Measurements from ENCODE around the gene HYAL3.
"Not testable (repeated sequence)": the region's sequence is repeated elsewhere in the genome, so short reads cannot be mapped to it uniquely, and the experiment has no call there.

The HYAL3 gene

GRCh38 chr3:50292159-50293078 lies 6.8 kb downstream of the HYAL3 start, which contains the start of gene IFRD2:
Gene IFRD2 (minus strand): TSS chr3:50292429. CDS start chr3:50292274, 155 bp downstream.
- DNase-seq (ENCODE audit: extremely low read depth in 1 of 2, low read depth in 1 of 2): peak; percentile 93 to 94

DNA sequence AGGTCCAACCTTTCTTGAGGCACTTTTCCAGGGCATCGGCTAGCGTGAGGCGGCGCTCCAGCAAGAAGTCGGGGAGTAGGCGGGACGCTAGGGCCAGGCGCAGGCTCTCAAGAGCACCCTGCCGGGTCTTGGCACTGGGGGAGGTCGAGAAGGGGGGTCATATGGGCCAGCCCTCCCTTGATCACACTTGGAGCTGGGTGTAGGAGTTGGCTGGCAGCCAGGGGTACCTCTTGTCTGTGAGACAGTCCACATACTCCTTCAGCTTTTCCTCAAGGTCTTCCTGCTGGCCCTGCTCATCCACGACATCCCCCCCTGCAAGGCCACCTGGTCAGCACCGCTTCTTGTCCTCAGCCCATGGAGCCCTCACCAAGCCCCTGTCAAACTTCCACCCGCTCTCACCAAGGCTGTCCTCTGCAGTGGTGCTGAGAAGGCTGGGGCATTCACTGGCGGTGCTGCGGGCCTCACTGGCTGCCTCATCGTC lies 9.0 kb downstream of the HYAL3 start:
- DNase-seq (ENCODE audit: extremely low read depth in 1 of 2, low read depth in 1 of 2): no peak

GRCh38 chr3:50289130-50289529 lies 10.1 kb downstream of the HYAL3 start:
- no peak for DNase-seq (ENCODE audit: extremely low read depth in 1 of 2, low read depth in 1 of 2)

DNA sequence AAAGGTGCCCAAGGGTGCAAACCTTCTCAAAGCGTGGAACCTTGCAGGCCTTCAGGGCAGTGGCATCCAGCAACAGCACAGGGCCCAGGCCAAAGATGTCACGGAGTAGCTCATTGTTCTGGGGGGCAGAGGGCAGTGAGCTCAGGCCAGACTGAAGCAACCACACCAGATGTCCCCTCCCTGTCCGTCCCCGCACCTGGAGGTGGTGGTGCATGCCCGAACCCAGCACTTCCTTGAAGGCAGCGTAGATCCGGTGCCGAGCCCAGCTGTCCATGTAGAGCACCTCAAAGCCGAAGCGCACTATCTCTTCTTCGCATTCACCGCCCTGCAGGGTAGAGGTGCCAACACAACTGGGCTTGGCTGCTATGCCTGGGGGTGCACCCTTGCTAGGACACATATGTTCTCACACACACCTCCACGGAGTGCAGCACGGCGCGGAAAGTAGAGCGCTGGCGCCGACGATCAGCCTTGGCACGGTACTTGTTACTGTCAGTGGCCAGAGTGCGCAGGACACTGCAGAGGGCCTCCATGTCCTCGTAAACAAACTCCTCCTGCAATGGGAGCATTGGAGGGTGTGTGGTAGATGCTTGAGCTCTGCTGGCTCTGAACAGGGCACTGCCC lies 10.7 kb downstream of the HYAL3 start:
- no peak for DNase-seq (ENCODE audit: extremely low read depth in 1 of 2, low read depth in 1 of 2)

DNA sequence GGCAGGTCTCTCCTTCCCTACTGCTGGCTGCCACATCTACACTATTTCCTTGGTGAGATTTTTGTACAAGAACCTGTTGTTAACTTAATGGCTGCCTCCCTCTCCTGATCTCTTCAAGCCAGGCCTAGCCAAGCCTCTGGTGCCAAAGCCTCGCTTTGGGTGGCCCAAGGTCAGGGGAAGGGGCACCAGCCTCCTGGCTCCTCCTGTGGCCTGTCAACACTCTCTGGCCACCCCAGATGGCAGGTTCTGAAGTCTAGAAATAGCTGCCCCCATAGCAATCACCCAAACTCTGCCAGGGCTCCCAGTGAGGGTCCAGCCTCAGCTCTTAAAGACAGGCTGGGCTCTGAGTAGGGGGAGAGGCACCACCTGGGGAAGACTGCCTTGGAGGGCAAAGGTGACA lies 11.9 kb downstream of the HYAL3 start:
- no peak for DNase-seq (ENCODE audit: extremely low read depth in 1 of 2, low read depth in 1 of 2)

GRCh38 chr3:50286322-50287227 lies 12.6 kb downstream of the HYAL3 start:
- DNase-seq (ENCODE audit: extremely low read depth in 1 of 2, low read depth in 1 of 2): no peak

DNA sequence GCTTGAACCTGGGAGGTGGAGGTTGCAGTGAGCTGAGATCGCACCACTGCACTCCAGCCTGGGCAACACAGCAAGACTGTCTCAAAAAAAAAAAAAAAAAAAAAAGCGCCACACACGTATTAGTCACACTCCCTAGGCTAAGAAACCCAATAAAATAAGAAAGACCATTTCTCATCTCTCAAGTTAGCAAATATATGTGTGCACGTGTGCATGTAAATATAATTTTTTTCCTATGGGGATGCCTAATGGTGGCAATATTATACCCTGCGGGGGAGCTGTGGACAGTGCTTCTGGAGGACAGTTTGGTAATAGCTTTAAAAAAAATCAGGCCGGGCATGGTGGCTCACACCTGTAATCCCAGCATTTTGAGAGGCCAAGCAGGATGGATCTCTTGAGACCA lies 15.1 kb downstream of the HYAL3 start:
- DNase-seq (ENCODE audit: extremely low read depth in 1 of 2, low read depth in 1 of 2): not testable (repeated sequence)

DNA sequence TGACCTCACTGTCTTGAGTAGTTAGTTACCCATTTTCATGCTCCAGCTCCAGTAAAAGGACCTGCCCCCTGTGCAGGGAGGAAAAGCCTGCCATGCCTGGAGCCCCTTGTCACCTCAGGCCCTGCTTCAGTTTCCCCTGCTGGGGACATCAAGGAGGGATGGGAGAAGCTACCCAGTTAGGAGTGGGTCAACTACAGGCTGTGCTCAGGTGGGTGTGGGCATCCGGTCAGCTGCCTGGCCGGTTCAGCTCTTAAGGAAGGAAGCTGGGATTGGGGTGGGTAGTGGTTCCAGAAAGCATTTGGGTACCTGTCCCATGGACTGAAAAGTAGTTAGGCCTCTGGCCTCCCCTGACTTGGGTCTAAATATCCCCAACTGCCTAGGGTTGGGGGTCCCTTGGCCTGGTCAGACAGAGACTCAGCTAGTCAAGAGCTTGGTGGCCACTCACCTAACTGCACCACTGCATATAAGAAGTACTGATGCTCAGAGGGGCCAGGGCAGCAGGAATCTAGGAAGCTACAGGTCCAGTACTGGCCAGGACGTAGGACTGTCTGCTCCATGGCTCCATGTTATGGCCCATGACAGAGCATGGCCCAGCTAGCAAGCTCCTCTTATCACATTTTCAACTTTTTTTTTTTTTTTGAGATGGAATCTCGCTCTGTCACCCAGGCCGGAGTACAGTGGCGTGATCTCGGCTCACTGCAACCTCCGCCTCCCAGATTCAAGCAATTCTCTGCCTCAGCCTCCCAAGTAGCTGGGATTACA lies 19.8 kb downstream of the HYAL3 start:
- DNase-seq (ENCODE audit: extremely low read depth in 1 of 2, low read depth in 1 of 2): no peak

- no peak for DNase-seq (ENCODE audit: extremely low read depth in 1 of 2, low read depth in 1 of 2)
Measured at GRCh38 chr3:50278880-50279224, 20.4 kb downstream of the HYAL3 start, which contains the start of gene LSMEM2. Gene LSMEM2 (plus strand): TSS chr3:50279087. CDS start chr3:50279114, 27 bp downstream.

- DNase-seq (ENCODE audit: extremely low read depth in 1 of 2, low read depth in 1 of 2): no peak
Measured at GRCh38 chr3:50278123-50278879, 20.9 kb downstream of the HYAL3 start.

GRCh38 chr3:50276762-50277101 lies 22.5 kb downstream of the HYAL3 start:
- DNase-seq (ENCODE audit: extremely low read depth in 1 of 2, low read depth in 1 of 2): no peak

- DNase-seq (ENCODE audit: extremely low read depth in 1 of 2, low read depth in 1 of 2): no peak
Measured at GRCh38 chr3:50275996-50276761, 23.0 kb downstream of the HYAL3 start.

- no peak for DNase-seq (ENCODE audit: extremely low read depth in 1 of 2, low read depth in 1 of 2)
Measured at GRCh38 chr3:50275141-50275995, 23.8 kb downstream of the HYAL3 start.

GRCh38 chr3:50274371-50275104 lies 24.7 kb downstream of the HYAL3 start:
- DNase-seq (ENCODE audit: extremely low read depth in 1 of 2, low read depth in 1 of 2): peak in 1 of 2 donors; percentile 70

DNA sequence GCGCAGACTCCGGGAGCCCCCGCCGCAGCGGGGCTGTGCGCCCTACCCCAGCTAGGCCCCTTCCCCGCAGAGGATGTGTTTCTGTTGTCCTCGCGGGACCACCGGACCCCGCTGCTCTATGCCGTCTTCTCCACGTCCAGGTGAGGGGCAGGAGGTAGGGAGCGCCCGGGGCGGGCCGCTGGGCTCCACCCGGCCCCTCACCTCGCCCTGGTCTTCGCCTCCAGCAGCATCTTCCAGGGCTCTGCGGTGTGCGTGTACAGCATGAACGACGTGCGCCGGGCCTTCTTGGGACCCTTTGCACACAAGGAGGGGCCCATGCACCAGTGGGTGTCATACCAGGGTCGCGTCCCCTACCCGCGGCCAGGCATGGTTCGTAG lies 25.5 kb downstream of the HYAL3 start:
- no peak for DNase-seq (ENCODE audit: extremely low read depth in 1 of 2, low read depth in 1 of 2)

- peak; percentile 75 to 78 for DNase-seq (ENCODE audit: extremely low read depth in 1 of 2, low read depth in 1 of 2)
Measured at GRCh38 chr3:50272911-50273688, 26.1 kb downstream of the HYAL3 start.

GRCh38 chr3:50272538-50272910 lies 26.7 kb downstream of the HYAL3 start:
- DNase-seq (ENCODE audit: extremely low read depth in 1 of 2, low read depth in 1 of 2): not testable (repeated sequence)

Measured in stimulated activated CD8-positive, alpha-beta memory T cell treated with anti-CD3 and anti-CD28 coated beads, Interleukin-7, amount 100 ng/mL, for 48 hours (primary cell).